ENCODE results near the gene TATDN3. TPM values are rescaled to one million over a fixed set of nuclear protein-coding genes. Genes with fewer than 3 reads are reported as not detected.
A peak's percentile ranks its signal among the peaks of the same experiment; 100 is the strongest.

The TATDN3 gene
- total RNA-seq, 8 experiments from 2014 or later = 11.6 to 48.9 (median 22.9) TPM

GRCh38 chr1:212780759-212781158 lies 10.9 kb upstream of the TATDN3 start:
- no peak for ATAC-seq (replicated peaks in 6 of 8)
- Histone ChIP-seq H3K27ac (no peak overlapping the region), H3K4me3 (no peak overlapping the region), H3K4me1 (replicated peaks in 1 of 2) (no peaks in the 10 kb centered on the region)
- WGBS, 10 experiments = 92 to 100% (median 100%) methylated on average over 1 to 3 of the region's 3 CpGs; no CpG with 5 or more reads in 2 of the 10 experiments
- in situ Hi-C loops (cut with MboI; ENCODE audit: low pct_unique_long_range_greater_than_20kb in 2 of 9, low sequenced_read_pairs in 9 of 9, unreplicated experiment in 9 of 9) = loop anchor here in 2 of 9 experiments (25.0 kb wide), 1 partner anchor 293 kb away; no protein-coding TSS in a partner anchor

DNA sequence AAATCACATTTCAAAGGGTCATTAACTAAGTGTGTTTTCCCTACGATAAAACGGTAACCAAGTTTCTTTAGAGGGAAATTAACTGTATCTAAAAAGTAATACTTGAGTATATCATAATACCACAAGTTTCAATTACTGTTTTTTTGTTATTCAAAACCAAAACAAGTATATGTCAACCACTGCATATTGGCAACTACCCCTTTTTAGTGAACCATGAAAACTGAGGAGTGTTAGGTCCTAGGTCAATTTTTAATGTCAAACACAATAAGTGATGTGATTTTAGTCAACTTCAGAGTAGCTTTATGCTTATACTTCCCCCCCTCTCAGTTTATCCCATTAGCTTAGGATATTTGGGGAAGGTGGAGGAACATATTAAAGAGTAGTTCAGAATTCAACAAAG lies 10.5 kb upstream of the TATDN3 start:
- H3K4me1 ChIP-seq (replicated peaks in 1 of 2) = no peaks in the 10 kb centered on the region
- in situ Hi-C loops (cut with MboI; ENCODE audit: low pct_unique_long_range_greater_than_20kb in 2 of 9, low sequenced_read_pairs in 9 of 9, unreplicated experiment in 9 of 9) = loop anchor here in 2 of 9 experiments (25.0 kb wide), 1 partner anchor 294 kb away; no protein-coding TSS in a partner anchor

DNA sequence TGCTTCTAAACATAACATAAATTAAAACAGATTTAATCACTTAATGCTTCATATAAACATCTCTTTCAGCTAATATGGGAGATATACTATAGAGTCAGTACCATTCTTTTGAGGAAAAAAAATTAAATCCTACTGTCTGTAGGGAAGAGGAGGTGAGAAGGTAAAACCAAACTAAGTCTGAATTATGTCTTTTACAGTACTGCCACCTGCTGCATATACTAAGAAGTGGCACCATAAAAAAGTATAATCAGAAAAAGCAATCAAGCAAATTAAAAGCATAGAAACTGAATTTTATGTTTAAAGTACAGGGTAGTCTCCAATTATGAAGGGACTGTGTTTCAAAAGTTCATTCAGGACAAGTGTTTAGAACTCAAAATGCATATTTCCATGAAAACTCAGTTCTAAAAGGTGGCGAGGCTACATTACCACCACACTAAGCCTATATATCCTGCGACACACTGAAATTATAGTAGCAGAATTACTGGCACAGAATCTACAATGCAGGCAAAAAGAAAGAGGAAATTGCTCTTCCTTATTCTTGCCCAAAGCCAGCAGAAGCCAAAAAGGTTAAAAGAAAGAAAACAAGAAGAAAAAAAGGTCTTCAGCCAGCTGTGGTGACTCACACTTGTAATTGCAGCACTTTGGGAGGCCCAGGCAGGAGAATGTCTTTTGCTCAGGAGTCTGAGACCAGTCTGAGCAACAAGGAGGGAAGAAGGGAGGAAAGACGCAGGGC lies 9.1 kb upstream of the TATDN3 start:
- ATAC-seq (replicated peaks in 6 of 8) = peak in 5 of 8 experiments; percentile 26 to 70 (median 66)

More for the DNA sequence above, 10.5 kb upstream of the TATDN3 start:
- Histone ChIP-seq H3K27ac (no peak overlapping the region), H3K4me3 (no peak overlapping the region)
- ATAC-seq (replicated peaks in 6 of 8) = no peak
- 90 to 100% (median 99%) methylated on average over 2 of the region's 2 CpGs; no CpG with 5 or more reads in 2 of the 10 experiments for WGBS, 10 experiments

DNA sequence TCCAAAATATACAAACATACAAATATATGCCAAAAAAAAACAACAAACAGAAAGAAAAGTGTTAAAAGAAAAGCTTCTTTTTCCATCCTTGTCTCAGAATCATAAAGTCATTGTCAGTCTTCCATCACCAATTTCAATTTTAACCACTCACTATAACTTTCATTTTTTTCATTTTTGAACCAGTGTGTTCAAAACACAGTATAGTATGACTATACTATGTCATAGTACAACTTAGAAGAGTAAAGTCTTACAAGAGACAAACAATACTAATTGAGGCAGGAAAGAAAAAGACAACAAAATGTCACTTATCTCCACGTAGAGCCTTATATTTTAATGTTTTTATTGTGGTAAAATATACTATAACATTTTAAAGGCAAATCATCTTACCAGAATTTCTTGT lies 7.7 kb upstream of the TATDN3 start:
- Histone ChIP-seq H3K27ac (no peak overlapping the region), H3K4me3 (no peak overlapping the region), H3K4me1 (replicated peaks in 1 of 2) (peaks cover 0 to under 1% of the 10 kb centered on the region in 2 donors)
- in situ Hi-C loops (cut with MboI; ENCODE audit: low pct_unique_long_range_greater_than_20kb in 2 of 9, low sequenced_read_pairs in 9 of 9, unreplicated experiment in 9 of 9) = loop anchor here in 2 of 9 experiments (25.0 kb wide), 1 partner anchor 297 kb away; no protein-coding TSS in a partner anchor
- WGBS, 10 experiments = 58 to 100% (median 90%) methylated on average over 1 of the region's 1 CpG; no CpG with 5 or more reads in 1 of the 10 experiments
- ATAC-seq (replicated peaks in 6 of 8) = no peak

More for the DNA sequence above, 9.1 kb upstream of the TATDN3 start:
- Histone ChIP-seq H3K27ac (no peak overlapping the region), H3K4me1 (replicated peaks in 1 of 2) (no peaks in the 10 kb centered on the region), H3K4me3 (no peak overlapping the region)
- WGBS, 10 experiments = 83 to 100% (median 90%) methylated on average over 1 to 3 of the region's 3 CpGs; no CpG with 5 or more reads in 1 of the 10 experiments
- in situ Hi-C loops (cut with MboI; ENCODE audit: low pct_unique_long_range_greater_than_20kb in 2 of 9, low sequenced_read_pairs in 9 of 9, unreplicated experiment in 9 of 9) = loop anchor here in 2 of 9 experiments (25.0 kb wide), 1 partner anchor 295 kb away; no protein-coding TSS in a partner anchor

DNA sequence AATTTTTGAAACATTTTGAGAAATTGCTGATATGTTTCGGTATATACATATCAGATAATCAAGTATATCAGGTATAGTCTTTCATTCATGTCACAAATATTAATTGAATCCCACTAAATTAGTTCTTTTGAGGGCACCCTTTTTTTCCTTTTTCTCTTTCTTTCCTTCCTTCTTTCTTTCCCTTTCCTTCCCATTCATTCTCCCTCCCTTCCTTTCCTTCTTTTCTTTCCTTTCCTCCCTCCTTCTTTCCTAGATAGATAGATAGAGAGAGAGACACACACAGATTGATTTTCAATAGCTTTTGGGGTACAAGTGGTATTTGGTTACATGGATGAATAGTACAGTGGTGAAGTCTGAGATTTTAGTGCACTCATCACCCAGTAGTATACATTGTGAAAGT lies 5.8 kb upstream of the TATDN3 start:
- no peak for ATAC-seq (replicated peaks in 6 of 8)
- in situ Hi-C loops (cut with MboI; ENCODE audit: low pct_unique_long_range_greater_than_20kb in 2 of 9, low sequenced_read_pairs in 9 of 9, unreplicated experiment in 9 of 9) = loop anchor here in 2 of 9 experiments (25.0 kb wide), 1 partner anchor 299 kb away; no protein-coding TSS in a partner anchor
- Histone ChIP-seq H3K27ac (no peak overlapping the region), H3K4me1 (replicated peaks in 1 of 2) (peaks cover 15% of the 10 kb centered on the region in 2 donors), H3K4me3 (no peak overlapping the region)
- WGBS, 10 experiments = 87 to 100% (median 94%) methylated on average over 1 of the region's 1 CpG; no CpG with 5 or more reads in 1 of the 10 experiments

GRCh38 chr1:212791261-212791675 lies 426 bp upstream of the TATDN3 start:
- in situ Hi-C loops (cut with MboI; ENCODE audit: low pct_unique_long_range_greater_than_20kb in 2 of 9, low sequenced_read_pairs in 9 of 9, unreplicated experiment in 9 of 9) = loop anchor here in 2 of 9 experiments (25.0 kb wide), 1 partner anchor 304 kb away; no protein-coding TSS in a partner anchor
- peak overlapping the region; percentile 43 to 93 for H3K27ac ChIP-seq
- 0 to 1% (median 0%) methylated on average over 1 to 14 of the region's 22 CpGs; no CpG with 5 or more reads in 1 of the 10 experiments for WGBS, 10 experiments
- ATAC-seq (replicated peaks in 6 of 8) = peak; percentile 55 to 84 (median 67)
- peak overlapping the region; percentile 70 to 89 (median 84) for H3K4me3 ChIP-seq
- H3K4me1 ChIP-seq (replicated peaks in 1 of 2) = peaks cover 22% of the 10 kb centered on the region in 2 donors

DNA sequence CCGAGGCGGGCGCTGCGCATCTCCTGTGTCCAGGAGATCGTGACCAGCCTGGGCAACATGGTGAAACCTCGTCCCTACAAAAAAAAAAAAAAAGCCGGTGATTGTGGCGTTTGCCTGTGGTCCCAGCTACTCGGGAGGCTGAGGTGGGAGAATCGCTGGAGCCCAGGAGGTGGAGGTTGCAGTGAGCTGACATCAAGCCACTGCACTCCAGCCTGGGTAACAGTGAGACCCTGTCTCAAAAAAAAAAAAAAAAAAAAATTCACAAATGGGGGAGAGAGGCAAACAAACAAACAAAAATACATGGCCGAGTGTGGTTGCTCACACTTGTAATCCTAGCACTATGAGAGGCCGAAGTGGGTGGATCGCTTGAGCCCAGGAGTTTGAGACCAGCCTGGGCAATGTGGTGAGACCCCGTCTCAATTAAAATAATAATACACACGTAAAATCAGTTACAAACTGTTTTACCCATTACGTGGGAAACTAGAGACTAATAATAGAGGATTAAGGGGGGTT lies 758 bp downstream of the TATDN3 start:
- ATAC-seq (replicated peaks in 6 of 8) = no peak
- in situ Hi-C loops (cut with MboI; ENCODE audit: low pct_unique_long_range_greater_than_20kb in 2 of 9, low sequenced_read_pairs in 9 of 9, unreplicated experiment in 9 of 9) = loop anchor here in 2 of 9 experiments (25.0 kb wide), 1 partner anchor 305 kb away; no protein-coding TSS in a partner anchor
- Histone ChIP-seq H3K27ac (peak overlapping the region; percentile 88 to 93), H3K4me1 (replicated peaks in 1 of 2) (peaks cover 22% of the 10 kb centered on the region in 2 donors), H3K4me3 (peak overlapping the region; percentile 70 to 89 (median 84))
- WGBS, 10 experiments = 0 to 80% (median 21%) methylated on average over 1 to 11 of the region's 16 CpGs

- WGBS, 10 experiments = 77 to 100% (median 100%) methylated on average over 1 of the region's 1 CpG
- no peak overlapping the region for H3K4me3 ChIP-seq
- in situ Hi-C loops (cut with MboI; ENCODE audit: low pct_unique_long_range_greater_than_20kb in 2 of 9, low sequenced_read_pairs in 9 of 9, unreplicated experiment in 9 of 9) = loop anchor here in 2 of 9 experiments (25.0 kb wide), 1 partner anchor 307 kb away; no protein-coding TSS in a partner anchor
Observed at GRCh38 chr1:212794561-212795014, 2.9 kb downstream of the TATDN3 start.

GRCh38 chr1:212797681-212798080 lies 6.0 kb downstream of the TATDN3 start:
- WGBS, 10 experiments = 50 to 100% (median 94%) methylated on average over 1 to 3 of the region's 3 CpGs; no CpG with 5 or more reads in 3 of the 10 experiments
- no peak for ATAC-seq (replicated peaks in 6 of 8)
- in situ Hi-C loops (cut with MboI; ENCODE audit: low pct_unique_long_range_greater_than_20kb in 2 of 9, low sequenced_read_pairs in 9 of 9, unreplicated experiment in 9 of 9) = loop anchor here in 2 of 9 experiments (25.0 kb wide), 1 partner anchor 310 kb away; no protein-coding TSS in a partner anchor
- H3K4me1 ChIP-seq (replicated peaks in 1 of 2) = peaks cover 6% of the 10 kb centered on the region in 2 donors
- no peak overlapping the region for H3K4me3 ChIP-seq
- no peak overlapping the region for H3K27ac ChIP-seq

More at GRCh38 chr1:212794561-212795014, 2.9 kb downstream of the TATDN3 start:
- Histone ChIP-seq H3K27ac (no peak overlapping the region), H3K4me1 (replicated peaks in 1 of 2) (peaks cover 19% of the 10 kb centered on the region in 2 donors)
- no peak for ATAC-seq (replicated peaks in 6 of 8)

DNA sequence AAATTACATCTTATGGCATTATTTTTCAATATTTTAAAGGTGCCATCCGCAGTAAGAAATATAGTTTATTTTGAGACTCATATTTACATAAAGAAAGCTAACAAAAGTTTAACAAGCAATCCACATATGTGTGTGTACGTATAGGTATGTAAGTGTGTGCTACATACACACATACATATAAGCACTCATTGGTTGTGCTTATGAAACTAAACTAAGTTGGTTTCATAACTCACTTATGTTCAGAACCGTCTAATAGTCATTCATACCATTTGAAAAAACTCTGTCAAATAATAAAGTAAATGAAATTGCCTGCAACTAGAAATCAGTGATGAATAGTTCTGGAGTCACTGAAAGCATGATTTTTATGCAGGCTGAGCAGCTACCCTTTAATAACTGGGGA lies 14.1 kb downstream of the TATDN3 start:
- H3K4me3 ChIP-seq = no peak overlapping the region
- H3K27ac ChIP-seq = no peak overlapping the region
- in situ Hi-C loops (cut with MboI; ENCODE audit: low pct_unique_long_range_greater_than_20kb in 2 of 9, low sequenced_read_pairs in 9 of 9, unreplicated experiment in 9 of 9) = loop anchor here in 1 of 9 experiments (25.0 kb wide), 1 partner anchor 182 kb away; no protein-coding TSS in a partner anchor
- ATAC-seq (replicated peaks in 6 of 8) = no peak
- no peaks in the 10 kb centered on the region for H3K4me1 ChIP-seq (replicated peaks in 1 of 2)
- WGBS, 10 experiments = 60 to 100% (median 92%) methylated on average over 2 to 3 of the region's 3 CpGs; no CpG with 5 or more reads in 2 of the 10 experiments

DNA sequence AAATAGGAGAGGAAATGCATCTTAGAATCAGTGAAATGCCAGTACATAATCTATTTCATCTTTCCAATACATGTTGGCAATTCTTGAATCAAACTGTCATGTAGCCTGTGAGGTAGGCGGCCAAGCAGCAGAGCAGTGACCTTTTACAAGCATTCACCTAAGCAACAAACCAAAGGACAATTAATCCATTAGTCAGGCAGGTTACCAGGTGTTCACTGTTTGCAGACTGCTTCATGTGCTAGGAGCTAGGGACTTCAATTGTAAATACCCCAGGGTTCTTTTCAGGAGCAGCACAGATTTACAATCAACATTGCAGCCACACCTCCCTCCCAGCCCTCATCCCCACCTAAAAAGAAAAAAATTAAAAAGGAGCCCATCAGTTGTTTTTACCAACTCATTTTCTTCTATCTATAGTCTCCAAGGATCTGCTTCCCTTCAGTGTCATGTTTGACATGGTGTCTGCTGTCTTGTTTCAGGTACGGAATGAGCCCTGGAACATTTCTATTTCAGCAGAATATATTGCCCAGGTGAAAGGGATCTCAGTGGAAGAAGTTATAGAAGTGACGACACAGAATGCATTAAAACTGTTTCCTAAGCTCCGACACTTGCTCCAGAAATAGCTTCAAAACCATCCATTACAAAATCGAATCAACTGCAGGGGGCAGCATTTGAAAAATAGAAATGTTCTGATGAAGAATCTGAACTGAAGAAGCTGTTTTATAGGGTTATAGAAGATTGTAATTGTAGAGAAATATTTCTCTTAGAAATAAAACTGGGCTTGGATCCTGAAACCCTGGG lies 23.0 kb downstream of the TATDN3 start:
- no peak overlapping the region for H3K4me3 ChIP-seq
- no peak overlapping the region for H3K27ac ChIP-seq
- WGBS, 10 experiments = 20 to 100% (median 77%) methylated on average over 1 to 5 of the region's 5 CpGs
- in situ Hi-C loops (cut with MboI; ENCODE audit: low pct_unique_long_range_greater_than_20kb in 2 of 9, low sequenced_read_pairs in 9 of 9, unreplicated experiment in 9 of 9) = loop anchor here in 1 of 9 experiments (25.0 kb wide), 1 partner anchor 173 kb away; no protein-coding TSS in a partner anchor
- peaks cover 5% of the 10 kb centered on the region in 2 donors for H3K4me1 ChIP-seq (replicated peaks in 1 of 2)
- no peak for ATAC-seq (replicated peaks in 6 of 8)

Data from motor neuron (in vitro differentiated cells).